Measurements from ENCODE around the gene SH3GL2.

Gene SH3GL2

DNA sequence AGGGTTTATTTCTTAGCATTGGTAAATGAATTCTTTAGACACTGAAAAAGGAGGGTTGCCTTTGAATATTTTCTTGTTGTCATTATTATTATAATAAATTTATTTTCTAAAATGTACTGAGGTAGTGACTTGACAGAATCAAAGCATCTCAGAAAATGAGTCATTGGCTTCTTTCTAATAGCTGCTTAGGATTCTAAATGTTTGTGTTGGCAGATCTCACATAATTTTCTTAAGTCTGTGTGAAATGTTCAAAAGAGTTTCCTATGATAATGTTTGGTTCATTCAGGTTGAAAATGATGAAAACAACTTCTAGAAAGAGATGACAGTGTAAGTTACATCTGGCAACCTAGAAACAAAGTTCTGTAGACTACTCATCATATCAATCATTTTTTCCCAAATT is 69.7 kb downstream of the SH3GL2 start:
- TF ChIP-seq, protein P1, sequence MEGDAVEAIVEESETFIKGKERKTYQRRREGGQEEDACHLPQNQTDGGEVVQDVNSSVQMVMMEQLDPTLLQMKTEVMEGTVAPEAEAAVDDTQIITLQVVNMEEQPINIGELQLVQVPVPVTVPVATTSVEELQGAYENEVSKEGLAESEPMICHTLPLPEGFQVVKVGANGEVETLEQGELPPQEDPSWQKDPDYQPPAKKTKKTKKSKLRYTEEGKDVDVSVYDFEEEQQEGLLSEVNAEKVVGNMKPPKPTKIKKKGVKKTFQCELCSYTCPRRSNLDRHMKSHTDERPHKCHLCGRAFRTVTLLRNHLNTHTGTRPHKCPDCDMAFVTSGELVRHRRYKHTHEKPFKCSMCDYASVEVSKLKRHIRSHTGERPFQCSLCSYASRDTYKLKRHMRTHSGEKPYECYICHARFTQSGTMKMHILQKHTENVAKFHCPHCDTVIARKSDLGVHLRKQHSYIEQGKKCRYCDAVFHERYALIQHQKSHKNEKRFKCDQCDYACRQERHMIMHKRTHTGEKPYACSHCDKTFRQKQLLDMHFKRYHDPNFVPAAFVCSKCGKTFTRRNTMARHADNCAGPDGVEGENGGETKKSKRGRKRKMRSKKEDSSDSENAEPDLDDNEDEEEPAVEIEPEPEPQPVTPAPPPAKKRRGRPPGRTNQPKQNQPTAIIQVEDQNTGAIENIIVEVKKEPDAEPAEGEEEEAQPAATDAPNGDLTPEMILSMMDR (IDR thresholded peaks at IDR 0.05; ENCODE audit: low read depth, low read length, missing control alignments): no peak
- DNase-seq (ENCODE audit: low read depth): no peak
- H3K4me3 ChIP-seq (ENCODE audit: low read depth, low read length): no peak overlapping the region

DNA sequence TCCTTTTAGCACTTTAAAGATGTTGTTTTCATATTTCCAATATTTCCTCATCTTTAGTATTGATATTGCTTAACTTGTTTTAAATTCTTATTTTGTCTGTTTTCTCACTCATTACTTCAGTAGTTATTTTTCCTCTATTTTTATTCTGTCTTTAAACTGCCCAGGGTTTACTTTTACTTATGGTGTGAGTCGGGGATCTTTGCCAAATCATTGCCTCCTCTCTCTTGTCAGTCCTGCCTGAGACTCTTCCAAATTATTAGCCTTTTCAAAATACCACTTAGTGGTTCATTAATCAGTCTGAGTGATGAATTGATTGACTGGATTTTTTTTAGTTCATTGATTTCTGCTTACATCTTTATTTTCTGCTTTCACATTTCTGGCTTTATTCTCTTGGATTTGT is 72.9 kb downstream of the SH3GL2 start:
- no peak overlapping the region for H3K4me3 ChIP-seq (ENCODE audit: low read depth, low read length)
- TF ChIP-seq, protein P1 (IDR thresholded peaks at IDR 0.05; ENCODE audit: low read depth, low read length, missing control alignments): no peak
- no peak for DNase-seq (ENCODE audit: low read depth)

DNA sequence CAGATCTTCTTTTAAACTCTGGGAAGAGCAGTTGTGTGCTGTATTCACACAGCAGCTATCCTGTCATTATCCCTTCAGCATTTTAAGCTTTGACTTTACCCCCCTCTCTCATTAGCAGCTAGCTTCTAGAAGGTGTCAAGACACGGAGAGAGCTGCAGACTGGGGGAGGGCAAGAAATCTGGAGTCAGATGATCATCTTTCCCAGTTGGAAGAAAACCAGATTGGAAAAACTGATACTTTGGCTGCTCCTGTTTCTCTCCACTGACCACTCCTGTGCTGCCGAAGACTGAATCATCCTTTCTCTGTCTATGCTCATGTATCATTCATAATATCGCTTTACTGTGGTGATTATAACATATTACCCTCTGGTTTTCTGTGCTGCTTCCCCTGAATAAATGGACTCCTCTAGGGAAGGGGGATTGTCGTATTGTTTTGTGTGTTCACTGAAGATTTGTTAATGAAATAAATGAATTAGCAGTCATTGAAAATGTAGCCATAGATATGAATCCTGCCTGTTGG is 75.1 kb downstream of the SH3GL2 start:
- no peak overlapping the region for H3K4me3 ChIP-seq (ENCODE audit: low read depth, low read length)
- TF ChIP-seq, protein P1 (IDR thresholded peaks at IDR 0.05; ENCODE audit: low read depth, low read length, missing control alignments): no peak
- no peak for DNase-seq (ENCODE audit: low read depth)

DNA sequence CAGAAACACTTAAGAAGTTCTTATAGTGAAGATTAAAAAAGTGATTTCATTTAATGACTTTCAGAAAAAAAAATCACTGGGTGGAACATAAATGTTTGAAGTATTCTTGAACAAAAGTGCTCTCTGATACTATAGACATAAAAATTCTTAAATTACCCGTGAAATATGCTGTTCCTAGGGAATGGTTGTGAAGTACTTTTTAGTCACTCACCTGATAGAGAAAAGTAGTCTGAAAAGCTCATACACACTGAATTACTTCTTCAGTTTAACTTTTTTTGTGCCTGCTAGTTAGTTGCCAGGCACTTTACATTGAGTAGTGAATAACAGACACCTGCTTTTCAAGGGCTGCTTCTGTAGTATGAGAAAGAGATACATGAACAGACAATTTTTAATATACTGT is 78.0 kb downstream of the SH3GL2 start:
- no peak for DNase-seq (ENCODE audit: low read depth)
- TF ChIP-seq, protein P1 (IDR thresholded peaks at IDR 0.05; ENCODE audit: low read depth, low read length, missing control alignments): no peak
- no peak overlapping the region for H3K4me3 ChIP-seq (ENCODE audit: low read depth, low read length)

DNA sequence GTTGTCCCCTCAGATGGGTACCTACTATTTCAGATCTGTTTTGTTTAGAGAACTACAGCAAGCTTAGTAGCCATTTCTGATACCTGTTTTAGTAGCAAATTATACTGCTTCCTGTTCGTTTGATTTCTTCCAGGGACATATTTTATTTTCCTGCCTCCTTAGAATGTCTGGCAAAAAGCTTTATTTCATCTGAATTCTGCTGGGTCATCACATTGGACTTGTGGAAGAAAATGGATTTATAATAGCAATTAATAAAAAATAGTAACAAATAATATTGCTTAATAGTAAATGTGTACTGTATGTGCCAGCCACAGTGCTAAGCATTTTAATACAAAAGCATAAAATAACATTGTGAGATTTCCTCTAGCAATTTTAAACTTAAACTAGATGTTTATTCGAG is 79.4 kb downstream of the SH3GL2 start:
- DNase-seq (ENCODE audit: low read depth): no peak
- no peak overlapping the region for H3K4me3 ChIP-seq (ENCODE audit: low read depth, low read length)
- TF ChIP-seq, protein P1 (IDR thresholded peaks at IDR 0.05; ENCODE audit: low read depth, low read length, missing control alignments): no peak

DNA sequence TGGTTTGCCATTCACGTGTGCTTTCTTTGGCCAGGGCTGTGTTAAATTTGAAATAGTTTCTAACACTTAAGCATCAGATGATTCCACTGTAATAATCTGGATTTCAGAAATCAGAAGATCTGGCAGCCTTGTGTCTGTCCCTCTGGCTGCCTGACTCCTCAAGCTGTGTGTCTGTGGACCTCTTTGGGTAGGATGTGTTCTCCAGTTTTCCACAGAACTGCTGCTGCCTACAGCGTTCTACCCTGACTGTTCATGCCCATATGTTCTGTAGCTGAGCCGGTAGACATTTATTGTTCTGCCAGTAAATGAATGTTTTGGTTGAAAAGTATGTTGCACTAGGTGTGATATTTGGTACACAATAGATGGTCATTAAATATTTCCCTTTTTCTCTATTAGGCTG is 81.3 kb downstream of the SH3GL2 start:
- DNase-seq (ENCODE audit: low read depth): no peak
- H3K4me3 ChIP-seq (ENCODE audit: low read depth, low read length): no peak overlapping the region
- TF ChIP-seq, protein P1 (IDR thresholded peaks at IDR 0.05; ENCODE audit: low read depth, low read length, missing control alignments): no peak

DNA sequence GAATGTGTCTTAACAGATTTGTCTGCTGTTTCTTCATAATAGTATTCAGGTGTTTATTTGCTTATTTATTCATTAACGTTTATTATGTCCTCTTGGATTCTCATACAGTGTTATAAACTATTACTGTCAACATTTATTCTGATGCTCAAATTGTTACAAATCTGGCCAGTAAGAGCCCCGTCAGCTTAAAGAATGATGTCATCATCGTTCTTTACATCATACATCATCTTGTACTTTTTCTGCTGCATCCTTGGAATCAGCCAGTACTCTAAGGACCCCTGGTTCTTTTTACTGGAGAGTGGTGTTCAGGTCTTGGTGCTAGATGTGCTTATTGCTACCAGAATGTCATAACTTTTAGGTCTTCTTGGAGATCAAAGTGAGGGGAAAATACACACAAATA is 86.6 kb downstream of the SH3GL2 start:
- no peak for DNase-seq (ENCODE audit: low read depth)
- H3K4me3 ChIP-seq (ENCODE audit: low read depth, low read length): no peak overlapping the region
- TF ChIP-seq, protein P1 (IDR thresholded peaks at IDR 0.05; ENCODE audit: low read depth, low read length, missing control alignments): no peak
